ENCODE results near the gene FCHO1.

The FCHO1 gene

GRCh38 chr19:17829855-17830566 lies 78.7 kb downstream of the FCHO1 start:
- no peak for DNase-seq
- no peak for ATAC-seq

GRCh38 chr19:17830567-17831418 lies 79.5 kb downstream of the FCHO1 start:
- DNase-seq (peak; percentile 72), ATAC-seq (peak; percentile 64)

GRCh38 chr19:17831419-17831888 lies 80.2 kb downstream of the FCHO1 start:
- no peak for DNase-seq
- ATAC-seq = no peak

GRCh38 chr19:17832443-17833208 lies 81.3 kb downstream of the FCHO1 start:
- DNase-seq (no peak), ATAC-seq (no peak)

GRCh38 chr19:17834350-17835181 lies 83.3 kb downstream of the FCHO1 start:
- DNase-seq (no peak), ATAC-seq (no peak)

- ATAC-seq = no peak
These were observed 84.1 kb downstream of the FCHO1 start for GRCh38 chr19:17835182-17836006.

GRCh38 chr19:17836530-17836929 lies 85.3 kb downstream of the FCHO1 start:
- DNase-seq = no peak
- no peak for ATAC-seq

More at GRCh38 chr19:17835182-17836006, 84.1 kb downstream of the FCHO1 start:
- DNase-seq = no peak

GRCh38 chr19:17837972-17838371 lies 86.7 kb downstream of the FCHO1 start:
- ATAC-seq (no peak), DNase-seq (no peak)
